ENCODE measurements around the gene NDUFB8. TPM values are rescaled to one million over a fixed set of nuclear protein-coding genes. Genes with fewer than 3 reads are reported as not detected.

The NDUFB8 gene
- total RNA-seq, 2 donors from 2014 or later = 162 to 192 TPM

- Mint-ChIP-seq H3K4me1 (peaks cover 9% of the 10 kb centered on the region), H3K27ac (peak overlapping the region; percentile 96), H3K27me3 (ENCODE audit: insufficient read depth) (no peaks in the 10 kb centered on the region), H3K36me3 (ENCODE audit: low read depth) (peaks cover 27% of the 10 kb centered on the region), H3K9me3 (no peaks in the 10 kb centered on the region), H3K4me3 (peak overlapping the region; percentile 93)
- Histone ChIP-seq H3K4me1 (ENCODE audit: control insufficient read depth, insufficient read depth, low read length) (no peaks in the 10 kb centered on the region), H3K27me3 (ENCODE audit: control insufficient read depth, insufficient read depth, low read length, poor library complexity, severe bottlenecking) (no peaks in the 10 kb centered on the region), H3K36me3 (ENCODE audit: control insufficient read depth, insufficient read depth, low read length) (peaks cover 35% of the 10 kb centered on the region), H3K27ac (ENCODE audit: low read depth, low read length) (no peak overlapping the region), H3K4me3 (ENCODE audit: low read length) (peak overlapping the region; percentile 95), H3K9ac (ENCODE audit: extremely low read depth, low read length, poor library complexity, severe bottlenecking) (peak overlapping the region; percentile 68), H3K9me3 (ENCODE audit: control insufficient read depth, low read length) (no peaks in the 10 kb centered on the region)
- peak; percentile 49 for DNase-seq
- 11 to 14% methylated on average over 7 to 18 of the region's 18 CpGs for WGBS, 2 experiments (ENCODE audit: insufficient coverage in 1 of 2, insufficient read length in 1 of 2)
- no peak for TF ChIP-seq CTCF (conservative IDR thresholded peaks at IDR 0.05)
Observed at GRCh38 chr10:100528921-100529474, 673 bp downstream of the NDUFB8 start.

- Histone ChIP-seq H3K27ac (ENCODE audit: low read depth, low read length) (no peak overlapping the region), H3K36me3 (ENCODE audit: control insufficient read depth, insufficient read depth, low read length) (peaks cover 42% of the 10 kb centered on the region), H3K27me3 (ENCODE audit: control insufficient read depth, insufficient read depth, low read length, poor library complexity, severe bottlenecking) (no peaks in the 10 kb centered on the region), H3K9me3 (ENCODE audit: control insufficient read depth, low read length) (no peaks in the 10 kb centered on the region), H3K9ac (ENCODE audit: extremely low read depth, low read length, poor library complexity, severe bottlenecking) (no peak overlapping the region), H3K4me1 (ENCODE audit: control insufficient read depth, insufficient read depth, low read length) (no peaks in the 10 kb centered on the region), H3K4me3 (ENCODE audit: low read length) (peak overlapping the region; percentile 95)
- Mint-ChIP-seq H3K27me3 (ENCODE audit: insufficient read depth) (no peaks in the 10 kb centered on the region), H3K4me1 (peaks cover 9% of the 10 kb centered on the region), H3K4me3 (peak overlapping the region; percentile 93), H3K27ac (no peak overlapping the region), H3K36me3 (ENCODE audit: low read depth) (peaks cover 34% of the 10 kb centered on the region), H3K9me3 (no peaks in the 10 kb centered on the region)
- DNase-seq = no peak
- WGBS, 2 experiments (ENCODE audit: insufficient coverage in 1 of 2, insufficient read length in 1 of 2) = 94% methylated on average over 5 to 7 of the region's 7 CpGs
- no peak for TF ChIP-seq CTCF (conservative IDR thresholded peaks at IDR 0.05)
Observed at GRCh38 chr10:100528123-100528886, 1.4 kb downstream of the NDUFB8 start.

- WGBS, 2 experiments (ENCODE audit: insufficient coverage in 1 of 2, insufficient read length in 1 of 2) = 95 to 100% methylated on average over 1 to 2 of the region's 2 CpGs
- peaks cover 13% of the 10 kb centered on the region for H3K27me3 ChIP-seq (ENCODE audit: control insufficient read depth, insufficient read depth, low read length, poor library complexity, severe bottlenecking)
- H3K36me3 ChIP-seq (ENCODE audit: control insufficient read depth, insufficient read depth, low read length) = peaks cover 53% of the 10 kb centered on the region
- H3K4me3 ChIP-seq (ENCODE audit: low read length) = no peak overlapping the region
- peaks cover 5% of the 10 kb centered on the region for H3K4me1 Mint-ChIP-seq
- peaks cover 34% of the 10 kb centered on the region for H3K36me3 Mint-ChIP-seq (ENCODE audit: low read depth)
- no peak for DNase-seq
- H3K4me1 ChIP-seq (ENCODE audit: control insufficient read depth, insufficient read depth, low read length) = peaks cover 4% of the 10 kb centered on the region
- H3K27me3 Mint-ChIP-seq (ENCODE audit: insufficient read depth) = peaks cover 18% of the 10 kb centered on the region
- no peaks in the 10 kb centered on the region for H3K9me3 Mint-ChIP-seq
- no peak overlapping the region for H3K27ac ChIP-seq (ENCODE audit: low read depth, low read length)
- no peak overlapping the region for H3K4me3 Mint-ChIP-seq
- no peaks in the 10 kb centered on the region for H3K9me3 ChIP-seq (ENCODE audit: control insufficient read depth, low read length)
- no peak overlapping the region for H3K9ac ChIP-seq (ENCODE audit: extremely low read depth, low read length, poor library complexity, severe bottlenecking)
- H3K27ac Mint-ChIP-seq = no peak overlapping the region
- peak; percentile 54 for TF ChIP-seq CTCF (conservative IDR thresholded peaks at IDR 0.05)
Observed at GRCh38 chr10:100524638-100525037, 5.0 kb downstream of the NDUFB8 start.

All from endodermal cell (in vitro differentiated cells).